ENCODE results near the gene ODF2L. TPM values are rescaled to one million over a fixed set of nuclear protein-coding genes. Genes with fewer than 3 reads are reported as not detected.

ODF2L gene
- total RNA-seq, 1 donor from 2014 or later = 84.5 TPM

GRCh38 chr1:86345042-86345441 lies 51.1 kb downstream of the ODF2L start:
- peaks cover 5% of the 10 kb centered on the region for H3K4me1 Mint-ChIP-seq (ENCODE audit: unreplicated experiment)
- H3K9me3 Mint-ChIP-seq (ENCODE audit: unreplicated experiment) = no peaks in the 10 kb centered on the region
- H3K4me3 Mint-ChIP-seq (ENCODE audit: unreplicated experiment) = no peak overlapping the region
- no peak for DNase-seq (ENCODE audit: low spot score)
- H3K36me3 Mint-ChIP-seq (ENCODE audit: low read depth, unreplicated experiment) = peaks cover 10% of the 10 kb centered on the region
- no peak overlapping the region for H3K27ac Mint-ChIP-seq (ENCODE audit: unreplicated experiment)
- H3K27me3 Mint-ChIP-seq (ENCODE audit: unreplicated experiment) = peaks cover 10% of the 10 kb centered on the region
- TF ChIP-seq CTCF (IDR thresholded peaks at IDR 0.05; ENCODE audit: unreplicated experiment) = no peak

- Mint-ChIP-seq H3K27ac (ENCODE audit: unreplicated experiment) (no peak overlapping the region), H3K36me3 (ENCODE audit: low read depth, unreplicated experiment) (peaks cover 5% of the 10 kb centered on the region), H3K27me3 (ENCODE audit: unreplicated experiment) (peaks cover 10% of the 10 kb centered on the region), H3K4me3 (ENCODE audit: unreplicated experiment) (no peak overlapping the region), H3K9me3 (ENCODE audit: unreplicated experiment) (no peaks in the 10 kb centered on the region), H3K4me1 (ENCODE audit: unreplicated experiment) (peaks cover 4% of the 10 kb centered on the region)
- no peak for TF ChIP-seq CTCF (IDR thresholded peaks at IDR 0.05; ENCODE audit: unreplicated experiment)
- DNase-seq (ENCODE audit: low spot score) = no peak
Measured at GRCh38 chr1:86339906-86340305, 56.2 kb downstream of the ODF2L start.

GRCh38 chr1:86339014-86339812 lies 56.9 kb downstream of the ODF2L start:
- H3K36me3 Mint-ChIP-seq (ENCODE audit: low read depth, unreplicated experiment) = peaks cover 5% of the 10 kb centered on the region
- no peak for DNase-seq (ENCODE audit: low spot score)
- H3K4me3 Mint-ChIP-seq (ENCODE audit: unreplicated experiment) = no peak overlapping the region
- peaks cover 8% of the 10 kb centered on the region for H3K27me3 Mint-ChIP-seq (ENCODE audit: unreplicated experiment)
- no peaks in the 10 kb centered on the region for H3K9me3 Mint-ChIP-seq (ENCODE audit: unreplicated experiment)
- peaks cover 3% of the 10 kb centered on the region for H3K4me1 Mint-ChIP-seq (ENCODE audit: unreplicated experiment)
- TF ChIP-seq CTCF (IDR thresholded peaks at IDR 0.05; ENCODE audit: unreplicated experiment) = no peak
- H3K27ac Mint-ChIP-seq (ENCODE audit: unreplicated experiment) = no peak overlapping the region

- no peak for TF ChIP-seq CTCF (IDR thresholded peaks at IDR 0.05; ENCODE audit: unreplicated experiment)
- no peak for DNase-seq (ENCODE audit: low spot score)
- H3K4me3 Mint-ChIP-seq (ENCODE audit: unreplicated experiment) = no peak overlapping the region
- no peaks in the 10 kb centered on the region for H3K36me3 Mint-ChIP-seq (ENCODE audit: low read depth, unreplicated experiment)
- H3K27me3 Mint-ChIP-seq (ENCODE audit: unreplicated experiment) = peaks cover 2% of the 10 kb centered on the region
- no peak overlapping the region for H3K27ac Mint-ChIP-seq (ENCODE audit: unreplicated experiment)
- H3K4me1 Mint-ChIP-seq (ENCODE audit: unreplicated experiment) = peaks cover 3% of the 10 kb centered on the region
- H3K9me3 Mint-ChIP-seq (ENCODE audit: unreplicated experiment) = no peaks in the 10 kb centered on the region
Measured at GRCh38 chr1:86335916-86336315, 60.2 kb downstream of the ODF2L start.

GRCh38 chr1:86325264-86325663 lies 70.9 kb downstream of the ODF2L start:
- Mint-ChIP-seq H3K4me3 (ENCODE audit: unreplicated experiment) (no peak overlapping the region), H3K36me3 (ENCODE audit: low read depth, unreplicated experiment) (no peaks in the 10 kb centered on the region), H3K27ac (ENCODE audit: unreplicated experiment) (no peak overlapping the region), H3K4me1 (ENCODE audit: unreplicated experiment) (no peaks in the 10 kb centered on the region), H3K9me3 (ENCODE audit: unreplicated experiment) (no peaks in the 10 kb centered on the region), H3K27me3 (ENCODE audit: unreplicated experiment) (no peaks in the 10 kb centered on the region)
- DNase-seq (ENCODE audit: low spot score) = no peak
- no peak for TF ChIP-seq CTCF (IDR thresholded peaks at IDR 0.05; ENCODE audit: unreplicated experiment)

All from endothelial cell (in vitro differentiated cells).